ENCODE data around the gene LHFPL2. TPM values are rescaled to one million over a fixed set of nuclear protein-coding genes. Genes with fewer than 3 reads are reported as not detected.

Gene LHFPL2
- total RNA-seq, 4 donors from 2014 or later: 34.4 to 79.6 (median 51.5) TPM

DNA sequence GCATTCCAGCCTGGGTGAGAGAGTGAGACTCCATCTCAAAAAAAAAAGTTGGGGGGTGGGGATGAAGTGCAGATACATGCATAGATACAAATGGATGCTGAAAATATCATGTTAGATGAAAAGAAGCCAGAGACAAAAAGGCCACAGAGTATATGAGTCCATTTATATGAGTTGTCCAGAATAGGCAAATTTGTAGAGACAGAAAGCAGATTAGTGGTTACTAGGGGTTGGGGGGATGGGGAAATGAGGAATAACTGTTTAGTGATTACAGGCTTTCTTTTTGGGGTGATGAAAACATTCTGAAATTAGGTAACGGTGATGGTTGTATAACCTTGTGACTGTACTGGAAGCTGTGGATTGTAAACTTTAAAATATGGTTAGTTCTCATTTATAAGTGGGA lies 13.8 kb upstream of the LHFPL2 start:
- no peak overlapping the region for H3K4me3 ChIP-seq
- H3K27ac ChIP-seq: no peak overlapping the region
- TF ChIP-seq POLR2A (IDR thresholded peaks at IDR 0.05) (no peak), POLR2AphosphoS5 (IDR thresholded peaks at IDR 0.05) (no peak), EP300 (IDR thresholded peaks at IDR 0.05; ENCODE audit: low read depth) (no peak)
- TF ChIP-seq, protein P1, sequence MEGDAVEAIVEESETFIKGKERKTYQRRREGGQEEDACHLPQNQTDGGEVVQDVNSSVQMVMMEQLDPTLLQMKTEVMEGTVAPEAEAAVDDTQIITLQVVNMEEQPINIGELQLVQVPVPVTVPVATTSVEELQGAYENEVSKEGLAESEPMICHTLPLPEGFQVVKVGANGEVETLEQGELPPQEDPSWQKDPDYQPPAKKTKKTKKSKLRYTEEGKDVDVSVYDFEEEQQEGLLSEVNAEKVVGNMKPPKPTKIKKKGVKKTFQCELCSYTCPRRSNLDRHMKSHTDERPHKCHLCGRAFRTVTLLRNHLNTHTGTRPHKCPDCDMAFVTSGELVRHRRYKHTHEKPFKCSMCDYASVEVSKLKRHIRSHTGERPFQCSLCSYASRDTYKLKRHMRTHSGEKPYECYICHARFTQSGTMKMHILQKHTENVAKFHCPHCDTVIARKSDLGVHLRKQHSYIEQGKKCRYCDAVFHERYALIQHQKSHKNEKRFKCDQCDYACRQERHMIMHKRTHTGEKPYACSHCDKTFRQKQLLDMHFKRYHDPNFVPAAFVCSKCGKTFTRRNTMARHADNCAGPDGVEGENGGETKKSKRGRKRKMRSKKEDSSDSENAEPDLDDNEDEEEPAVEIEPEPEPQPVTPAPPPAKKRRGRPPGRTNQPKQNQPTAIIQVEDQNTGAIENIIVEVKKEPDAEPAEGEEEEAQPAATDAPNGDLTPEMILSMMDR (IDR thresholded peaks at IDR 0.05): no peak
- intact Hi-C loops (cut with DNase I; ENCODE audit: low total_unique reads) (loop anchor here (10.0 kb wide), 1 partner anchor 222 kb away; no protein-coding TSS in a partner anchor), in situ Hi-C loops (cut with MboI; ENCODE audit: low pct_ligation_motif_present in 1 of 4, low pct_unique_long_range_greater_than_20kb in 1 of 4, low sequenced_read_pairs in 3 of 4) (no loop called here)
- no peaks in the 10 kb centered on the region for H3K9me3 ChIP-seq
- WGBS, 2 donors (ENCODE audit: low coverage in 1 of 2): 86 to 89% methylated on average over 1 of the region's 1 CpG
- H3K4me1 ChIP-seq: peaks cover 0 to 2% (median 0%) of the 10 kb centered on the region in 4 donors
- H3K27me3 ChIP-seq: no peaks in the 10 kb centered on the region
- no peak for DNase-seq
- H3K36me3 ChIP-seq: no peaks in the 10 kb centered on the region

DNA sequence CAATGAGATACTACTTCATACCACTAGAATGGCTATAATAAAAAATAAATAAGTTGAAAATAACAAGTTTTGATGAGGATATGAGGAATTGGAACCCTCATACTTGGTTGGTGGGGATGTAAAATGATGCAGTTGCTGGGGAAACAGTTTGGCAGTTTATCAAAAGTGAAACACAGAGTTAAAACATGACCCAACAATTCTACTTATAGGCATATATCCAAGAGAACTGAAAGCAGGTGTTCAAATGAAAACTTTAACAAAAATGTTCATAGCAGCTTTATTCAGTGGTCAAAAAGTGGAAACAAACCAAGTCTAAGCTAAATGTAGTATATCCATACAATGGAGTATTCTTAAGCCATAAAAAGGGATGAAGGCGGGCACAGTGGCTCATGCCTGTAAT lies 13.1 kb upstream of the LHFPL2 start:
- no peaks in the 10 kb centered on the region for H3K9me3 ChIP-seq
- in situ Hi-C loops (cut with MboI; ENCODE audit: low pct_ligation_motif_present in 1 of 4, low pct_unique_long_range_greater_than_20kb in 1 of 4, low sequenced_read_pairs in 3 of 4) (no loop called here), intact Hi-C loops (cut with DNase I; ENCODE audit: low total_unique reads) (loop anchor here (10.0 kb wide), 1 partner anchor 223 kb away; no protein-coding TSS in a partner anchor)
- no peaks in the 10 kb centered on the region for H3K36me3 ChIP-seq
- H3K4me3 ChIP-seq: no peak overlapping the region
- TF ChIP-seq EP300 (IDR thresholded peaks at IDR 0.05; ENCODE audit: low read depth) (no peak), POLR2A (IDR thresholded peaks at IDR 0.05) (no peak), POLR2AphosphoS5 (IDR thresholded peaks at IDR 0.05) (no peak)
- TF ChIP-seq, protein P1 (IDR thresholded peaks at IDR 0.05): no peak
- no peak for DNase-seq
- WGBS, 2 donors (ENCODE audit: low coverage in 1 of 2): 89 to 100% methylated on average over 1 of the region's 1 CpG
- no peak overlapping the region for H3K27ac ChIP-seq
- H3K4me1 ChIP-seq: peaks cover 0 to 2% (median 0%) of the 10 kb centered on the region in 4 donors
- H3K27me3 ChIP-seq: no peaks in the 10 kb centered on the region

DNA sequence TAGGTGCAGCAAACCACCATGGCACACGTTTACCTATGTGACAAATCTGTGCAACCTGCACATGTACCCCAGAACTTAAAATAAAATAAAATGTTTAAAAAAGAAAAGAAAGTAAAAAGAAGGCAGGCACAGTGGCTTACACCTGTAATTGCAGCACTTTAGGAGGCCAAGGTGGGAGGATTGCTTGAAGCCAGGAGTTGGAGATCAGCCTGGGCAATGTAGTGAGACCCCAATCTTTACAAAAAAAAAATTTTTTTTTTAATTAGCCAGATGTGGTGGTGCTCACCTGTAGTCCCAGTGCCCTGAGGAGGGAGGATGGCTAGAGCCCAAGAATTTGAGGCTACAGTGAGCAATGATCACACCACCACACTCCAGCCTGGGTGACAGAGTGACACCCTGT lies 12.5 kb upstream of the LHFPL2 start:
- Histone ChIP-seq H3K4me3 (no peak overlapping the region), H3K36me3 (no peaks in the 10 kb centered on the region), H3K9me3 (no peaks in the 10 kb centered on the region), H3K4me1 (peaks cover 0 to 2% (median 0%) of the 10 kb centered on the region in 4 donors), H3K27ac (no peak overlapping the region), H3K27me3 (no peaks in the 10 kb centered on the region)
- intact Hi-C loops (cut with DNase I; ENCODE audit: low total_unique reads): loop anchor here (10.0 kb wide), 1 partner anchor 224 kb away; no protein-coding TSS in a partner anchor
- TF ChIP-seq POLR2A (IDR thresholded peaks at IDR 0.05) (no peak), EP300 (IDR thresholded peaks at IDR 0.05; ENCODE audit: low read depth) (no peak), POLR2AphosphoS5 (IDR thresholded peaks at IDR 0.05) (no peak)
- TF ChIP-seq, protein P1 (IDR thresholded peaks at IDR 0.05): no peak
- no peak for DNase-seq
- in situ Hi-C loops (cut with MboI; ENCODE audit: low pct_ligation_motif_present in 1 of 4, low pct_unique_long_range_greater_than_20kb in 1 of 4, low sequenced_read_pairs in 3 of 4): no loop called here
- WGBS, 2 donors (ENCODE audit: low coverage in 1 of 2): 87 to 100% methylated on average over 1 of the region's 1 CpG

DNA sequence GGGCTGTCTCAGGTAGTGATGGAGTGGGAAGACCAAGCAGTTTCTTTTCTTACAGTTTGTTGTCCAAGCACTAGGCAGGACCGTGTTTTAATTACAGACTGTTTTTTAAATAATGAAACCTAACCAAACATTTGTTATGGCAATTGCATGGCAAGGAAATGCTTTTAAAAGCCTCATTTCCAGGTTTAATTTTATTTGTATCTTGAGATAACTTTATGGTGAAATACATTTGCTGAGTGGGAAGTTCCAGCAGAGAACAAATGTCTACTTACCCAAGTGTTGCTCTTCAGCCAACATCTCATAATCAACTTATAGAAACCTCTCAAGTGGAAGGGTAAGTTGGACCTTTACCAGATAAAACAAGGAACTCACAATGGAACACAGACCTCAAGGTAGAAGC lies 11.8 kb upstream of the LHFPL2 start:
- no peak overlapping the region for H3K27ac ChIP-seq
- no peak for DNase-seq

More for the DNA sequence above, 11.8 kb upstream of the LHFPL2 start:
- intact Hi-C loops (cut with DNase I; ENCODE audit: low total_unique reads) (loop anchor here (10.0 kb wide), 1 partner anchor 224 kb away; no protein-coding TSS in a partner anchor), in situ Hi-C loops (cut with MboI; ENCODE audit: low pct_ligation_motif_present in 1 of 4, low pct_unique_long_range_greater_than_20kb in 1 of 4, low sequenced_read_pairs in 3 of 4) (no loop called here)
- Histone ChIP-seq H3K27me3 (no peaks in the 10 kb centered on the region), H3K9me3 (no peaks in the 10 kb centered on the region), H3K36me3 (no peaks in the 10 kb centered on the region), H3K4me3 (no peak overlapping the region), H3K4me1 (no peaks in the 10 kb centered on the region)
- TF ChIP-seq, protein P1 (IDR thresholded peaks at IDR 0.05): no peak
- TF ChIP-seq POLR2AphosphoS5 (IDR thresholded peaks at IDR 0.05) (no peak), EP300 (IDR thresholded peaks at IDR 0.05; ENCODE audit: low read depth) (no peak), POLR2A (IDR thresholded peaks at IDR 0.05) (no peak)
- 38 to 50% methylated on average over 1 of the region's 1 CpG for WGBS, 2 donors (ENCODE audit: low coverage in 1 of 2)

Measured in transverse colon (tissue), 4 donors.